Endothelial cell of umbilical vein (primary cell): Measurements from ENCODE around the gene CEP104. TPM values are rescaled to one million over a fixed set of nuclear protein-coding genes. Genes with fewer than 3 reads are reported as not detected.

Experiments
- BruUV-seq: library from RNA; stranded (reverse); fragments of 400-500 nt; replicated peaks from 2 replicates; lab custom pipeline; 2021; lab: Mats Ljungman, UMichigan
- CTCF ChIA-PET: fragments of 300-600, 350-600 bp; sonication (Branson Sonifier 250); formaldehyde crosslinking; loops from one replicate; lab custom pipeline; 2021; ENCODE audit warnings: antibody characterized with exemption, inconsistent platforms; lab: Charles Lee
- POLR2A ChIA-PET: fragments of 300-600, 350-600 bp; sonication (Branson Sonifier 250); formaldehyde crosslinking; loops from one replicate; lab custom pipeline; 2021; ENCODE audit warnings: antibody characterized with exemption, inconsistent platforms; lab: Charles Lee
- DNase-seq: peaks from one replicate; pipeline ENCODE4 v3.0.0-alpha.2; 2011; ENCODE audit warnings: low read depth, low spot score
- FAIRE-seq: peaks from 2 replicates; lab custom pipeline; 2011; peaks lifted over from hg19 to GRCh38; lab: Jason Lieb, UNC
- H2AFZ ChIP-seq: 2 replicates; pipeline ENCODE4 v1.6.0; 2012; ENCODE audit warnings: low read depth, low read length, control low read depth, inconsistent platforms
- H3K27ac ChIP-seq: 2 replicates; pipeline ENCODE4 v1.5.1; 2011; ENCODE audit warnings: low read depth, mild to moderate bottlenecking, control low read depth, low read length, moderate library complexity; ENCODE audit not compliant: insufficient read depth
- H3K27me3 ChIP-seq, 2 experiments: 2 replicates each; pipeline versions ENCODE4 v1.6.0 to v1.6.1; 2011; ENCODE audit warnings: low read length in 2 of 2, mixed read lengths in 1 of 2; ENCODE audit not compliant: control insufficient read depth in 2 of 2, insufficient read depth in 2 of 2
- H3K36me3 ChIP-seq, 2 experiments: 2 replicates in 1 of 2; 3 replicates in 1 of 2; pipeline ENCODE4 v1.5.1; 2011; ENCODE audit warnings: low read length in 2 of 2, mild to moderate bottlenecking in 1 of 2, moderate library complexity in 1 of 2; ENCODE audit not compliant: control insufficient read depth in 2 of 2, insufficient read depth in 2 of 2; ENCODE audit errors: extremely low read depth in 1 of 2
- H3K4me1 ChIP-seq: 3 replicates; pipeline ENCODE4 v1.5.1; 2011; ENCODE audit warnings: mild to moderate bottlenecking, low read length; ENCODE audit not compliant: control insufficient read depth, insufficient read depth; ENCODE audit errors: extremely low read depth
- H3K4me2 ChIP-seq: 2 replicates; pipeline ENCODE4 v1.6.1; 2011; ENCODE audit warnings: low read length, control low read depth, mixed read lengths; ENCODE audit not compliant: insufficient read depth
- H3K4me3 ChIP-seq, 3 experiments: fragments of 200-600 bp in 1 of 3; sonication (generic), shearing (Covaris generic) in 1 of 3; replicated peaks in 1 of 3; 2 replicates each; pipeline ENCODE4 v1.5.1; 2011 to 2016; ENCODE audit warnings: control low read depth in 3 of 3, low read length in 3 of 3, mild to moderate bottlenecking in 2 of 3, inconsistent platforms in 1 of 3, low read depth in 1 of 3, moderate library complexity in 1 of 3; ENCODE audit not compliant: insufficient read depth in 1 of 3
- H3K79me2 ChIP-seq: 2 replicates; pipeline ENCODE4 v1.6.0; 2012; ENCODE audit warnings: low read length, inconsistent platforms; ENCODE audit not compliant: control insufficient read depth, insufficient read depth
- H3K9ac ChIP-seq: replicated peaks from 2 replicates; pipeline ENCODE3; 2011; ENCODE audit warnings: low read length, control low read depth; ENCODE audit not compliant: insufficient read depth; ENCODE audit errors: extremely low read depth
- H3K9me1 ChIP-seq: replicated peaks from 3 replicates; pipeline ENCODE4 v1.6.0; 2011; ENCODE audit warnings: mild to moderate bottlenecking, low read length; ENCODE audit not compliant: control insufficient read depth, insufficient read depth; ENCODE audit errors: extremely low read depth
- H3K9me3 ChIP-seq: replicated peaks from 2 replicates; pipeline ENCODE4 v1.5.1; 2012; ENCODE audit warnings: low read length, inconsistent platforms; ENCODE audit not compliant: control insufficient read depth, insufficient read depth
- H4K20me1 ChIP-seq: replicated peaks from 2 replicates; pipeline ENCODE3; 2011; ENCODE audit warnings: mild to moderate bottlenecking, low read length; ENCODE audit not compliant: control insufficient read depth, insufficient read depth; ENCODE audit errors: extremely low read depth
- EZH2 ChIP-seq: IDR thresholded peaks from 2 replicates; pipeline ENCODE4 v1.6.1; 2012; ENCODE audit warnings: borderline replicate concordance, low read depth, mild to moderate bottlenecking, moderate library complexity, low read length, inconsistent platforms; ENCODE audit not compliant: severe bottlenecking
- FOS ChIP-seq: IDR thresholded peaks from 2 replicates; pipeline ENCODE4 v1.6.1; 2011; ENCODE audit warnings: mild to moderate bottlenecking, low read length, moderate library complexity, borderline replicate concordance; ENCODE audit not compliant: insufficient read depth
- GATA2 ChIP-seq: IDR thresholded peaks from 2 replicates; pipeline ENCODE4 v1.7.0; 2011; ENCODE audit warnings: low read depth, mild to moderate bottlenecking, moderate library complexity, mixed read lengths, low read length; ENCODE audit not compliant: insufficient read length, insufficient read depth
- JUN ChIP-seq: IDR thresholded peaks from 2 replicates; pipeline ENCODE4 v1.6.1; 2011; ENCODE audit warnings: borderline replicate concordance, low read depth; ENCODE audit not compliant: insufficient read length, insufficient read depth
- MYC ChIP-seq: IDR thresholded peaks from one replicate; pipeline ENCODE4 v1.6.1; 2011; ENCODE audit warnings: mild to moderate bottlenecking, low read depth, low read length
- POLR2AphosphoS5 ChIP-seq: IDR thresholded peaks from 2 replicates; pipeline ENCODE4 v1.6.1; 2012; ENCODE audit warnings: low read depth, mild to moderate bottlenecking, control low read depth, low read length, moderate library complexity; ENCODE audit not compliant: insufficient read depth
- dilution Hi-C: fragments of 300-500 bp; cut with MboI; formaldehyde crosslinking; loops from one replicate; pipeline ENCODE4 v1.15.0; 2019; ENCODE audit warnings: low sequenced_read_pairs; ENCODE audit not compliant: extremely low pct_ligation_motif_present
- intact Hi-C: fragments of 100-400 bp; cut with micrococcal nuclease; formaldehyde crosslinking; loops from one replicate; pipeline ENCODE4 v1.10.0; 2022
- polyA plus RNA-seq, 4 experiments: library from polyadenylated mRNA; depleted of rRNA in 3 of 4; stranded (reverse) in 3 of 4; unstranded in 1 of 4; fragments of >200 nt; gene quantifications; 2 replicates each; pipeline versions ENCODE4 v1.2.1 to v1.2.3, GENCODE V29; 2011 to 2012; ENCODE audit warnings: missing spikeins in 1 of 4
- total RNA-seq: library from RNA; stranded (reverse); gene quantifications from 2 replicates; pipeline ENCODE4 v1.2.3, GENCODE V29; 2021
- TF ChIP-seq, protein P1 (sequence below), 2 donors: IDR thresholded peaks; 1 replicate in 1 of 2; 2 replicates in 1 of 2; pipeline ENCODE4 v1.5.1; 2011; ENCODE audit warnings: low read length in 2 of 2, mild to moderate bottlenecking in 2 of 2, moderate library complexity in 2 of 2, control low read depth in 1 of 2, inconsistent platforms in 1 of 2, low read depth in 1 of 2; ENCODE audit not compliant: insufficient read depth in 1 of 2; ENCODE audit errors: extremely low read depth in 1 of 2
- TF ChIP-seq, protein P2 (sequence below): IDR thresholded peaks from 2 replicates; pipeline ENCODE4 v1.6.1; 2011; ENCODE audit not compliant: insufficient read depth, insufficient read length

Gene CEP104
- total and polyA plus RNA-seq, 2 donors (not counting 3 experiments of a cell fraction or from before 2014, with no cell fraction given), result 12.4 to 43.0 TPM

- no peak overlapping the region for H3K9ac ChIP-seq
- dilution Hi-C loops (no loop called here), intact Hi-C loops (no loop called here)
- H3K36me3 ChIP-seq, result peaks cover 7 to 17% of the 10 kb centered on the region in 2 experiments
- no peaks in the 10 kb centered on the region for H3K9me3 ChIP-seq
- H2AFZ ChIP-seq, result no peak overlapping the region
- no peak for DNase-seq
- no peaks in the 10 kb centered on the region for H3K79me2 ChIP-seq
- BruUV-seq, result no TSS peak
- ChIA-PET POLR2A (no interaction called here), CTCF (interaction anchor here (1.3 kb wide), 1 partner anchor 11 kb away, joined by 3 read pairs; no protein-coding TSS in a partner anchor)
- no peaks in the 10 kb centered on the region for H3K9me1 ChIP-seq
- H3K27ac ChIP-seq, result no peak overlapping the region
- no peaks in the 10 kb centered on the region for H4K20me1 ChIP-seq
- FAIRE-seq, result no peak
- no peaks in the 10 kb centered on the region for H3K4me1 ChIP-seq
- no peak overlapping the region for H3K4me3 ChIP-seq
- TF ChIP-seq EZH2, result no peak
- no peak for TF ChIP-seq GATA2
- TF ChIP-seq, protein P1, sequence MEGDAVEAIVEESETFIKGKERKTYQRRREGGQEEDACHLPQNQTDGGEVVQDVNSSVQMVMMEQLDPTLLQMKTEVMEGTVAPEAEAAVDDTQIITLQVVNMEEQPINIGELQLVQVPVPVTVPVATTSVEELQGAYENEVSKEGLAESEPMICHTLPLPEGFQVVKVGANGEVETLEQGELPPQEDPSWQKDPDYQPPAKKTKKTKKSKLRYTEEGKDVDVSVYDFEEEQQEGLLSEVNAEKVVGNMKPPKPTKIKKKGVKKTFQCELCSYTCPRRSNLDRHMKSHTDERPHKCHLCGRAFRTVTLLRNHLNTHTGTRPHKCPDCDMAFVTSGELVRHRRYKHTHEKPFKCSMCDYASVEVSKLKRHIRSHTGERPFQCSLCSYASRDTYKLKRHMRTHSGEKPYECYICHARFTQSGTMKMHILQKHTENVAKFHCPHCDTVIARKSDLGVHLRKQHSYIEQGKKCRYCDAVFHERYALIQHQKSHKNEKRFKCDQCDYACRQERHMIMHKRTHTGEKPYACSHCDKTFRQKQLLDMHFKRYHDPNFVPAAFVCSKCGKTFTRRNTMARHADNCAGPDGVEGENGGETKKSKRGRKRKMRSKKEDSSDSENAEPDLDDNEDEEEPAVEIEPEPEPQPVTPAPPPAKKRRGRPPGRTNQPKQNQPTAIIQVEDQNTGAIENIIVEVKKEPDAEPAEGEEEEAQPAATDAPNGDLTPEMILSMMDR (IDR thresholded peaks at IDR 0.05; ENCODE audit: extremely low read depth in 1 of 2, insufficient read depth in 1 of 2, low read depth in 1 of 2, low read length in 2 of 2), result no peak
- TF ChIP-seq, protein P2, sequence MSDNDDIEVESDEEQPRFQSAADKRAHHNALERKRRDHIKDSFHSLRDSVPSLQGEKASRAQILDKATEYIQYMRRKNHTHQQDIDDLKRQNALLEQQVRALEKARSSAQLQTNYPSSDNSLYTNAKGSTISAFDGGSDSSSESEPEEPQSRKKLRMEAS, result no peak
- TF ChIP-seq JUN, result no peak
- no peak for TF ChIP-seq POLR2AphosphoS5
- TF ChIP-seq MYC, result no peak
- no peak for TF ChIP-seq FOS
- H3K27me3 ChIP-seq, result no peaks in the 10 kb centered on the region
- H3K4me2 ChIP-seq, result no peak overlapping the region
These were observed 28.6 kb downstream of the CEP104 start for GRCh38 chr1:3828391-3828790.
